ENCODE data around the gene SERPING1. TPM values are rescaled to one million over a fixed set of nuclear protein-coding genes. Genes with fewer than 3 reads are reported as not detected.
A peak's percentile ranks its signal among the peaks of the same experiment; 100 is the strongest.

The SERPING1 gene
- total RNA-seq, 1 experiment from 2014 or later = not detected

DNA sequence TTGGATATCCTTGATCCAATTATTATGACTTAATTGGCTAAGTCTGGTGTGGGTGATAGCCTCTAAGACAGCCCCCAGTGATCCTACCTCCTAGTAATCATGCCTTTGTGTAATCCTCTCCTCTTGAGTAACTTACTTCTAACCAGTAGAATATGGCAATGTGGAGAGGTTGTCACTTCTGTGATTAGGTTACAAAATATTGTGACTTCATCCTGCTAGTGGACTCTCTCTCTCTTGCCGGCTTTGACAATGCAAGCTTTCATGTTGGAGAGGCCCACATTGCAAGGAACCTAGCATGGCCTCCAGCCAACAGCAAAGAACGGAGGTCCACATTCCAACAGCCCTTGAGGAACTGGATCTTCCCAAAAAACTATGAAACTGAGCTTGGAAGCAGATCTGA is 32.7 kb downstream of the SERPING1 start:
- DNase-seq (ENCODE audit: low read depth) = no peak
- in situ Hi-C loops (cut with HindIII; ENCODE audit: low pct_unique_long_range_greater_than_20kb, low sequenced_read_pairs) = no loop called here

- in situ Hi-C loops (cut with HindIII; ENCODE audit: low pct_unique_long_range_greater_than_20kb, low sequenced_read_pairs) = no loop called here
- DNase-seq (ENCODE audit: low read depth) = no peak
These were observed 34.6 kb downstream of the SERPING1 start for GRCh38 chr11:57632116-57632515.

GRCh38 chr11:57633394-57634070 is 36.0 kb downstream of the SERPING1 start:
- in situ Hi-C loops (cut with HindIII; ENCODE audit: low pct_unique_long_range_greater_than_20kb, low sequenced_read_pairs) = no loop called here
- DNase-seq (ENCODE audit: low read depth) = no peak

DNA sequence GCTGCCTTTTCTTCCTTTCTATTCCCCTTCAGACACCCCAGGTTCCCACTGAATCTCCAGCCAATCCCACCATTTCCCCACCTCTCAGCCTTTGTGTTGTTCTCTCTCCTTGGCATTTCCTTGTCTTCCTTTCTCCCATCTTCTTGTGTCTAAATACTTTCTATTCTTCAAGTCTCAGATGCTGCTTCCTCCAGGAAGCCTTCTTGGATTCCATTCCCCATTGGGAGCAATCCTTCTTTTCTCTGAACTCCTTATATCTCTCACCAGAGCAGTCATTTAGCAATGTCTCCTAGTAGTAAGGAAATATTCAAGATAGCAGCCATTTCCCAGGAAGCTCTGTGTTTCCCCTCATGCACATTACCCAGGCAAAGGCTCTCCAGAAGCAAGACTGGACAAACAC is 36.8 kb downstream of the SERPING1 start:
- no peak for DNase-seq (ENCODE audit: low read depth)
- in situ Hi-C loops (cut with HindIII; ENCODE audit: low pct_unique_long_range_greater_than_20kb, low sequenced_read_pairs) = no loop called here

DNA sequence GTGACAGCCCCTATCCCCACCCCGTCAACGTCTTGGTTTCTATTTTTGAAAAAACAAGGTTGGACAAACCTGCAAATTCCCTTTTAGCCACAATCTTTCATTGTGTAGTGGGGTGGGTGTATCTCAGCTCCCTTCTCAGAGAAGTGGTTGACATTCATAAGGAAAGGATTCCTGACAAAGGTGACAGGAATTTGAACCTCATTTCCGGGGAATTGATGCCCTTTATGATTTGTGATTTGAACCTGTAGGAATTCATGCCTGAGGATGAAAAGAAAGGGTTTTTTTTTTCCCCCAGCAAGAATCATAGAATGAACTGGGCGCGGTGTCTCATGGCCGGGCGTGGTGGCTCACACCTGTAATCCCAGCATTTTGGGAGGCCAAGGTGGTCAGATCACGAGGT is 37.8 kb downstream of the SERPING1 start:
- in situ Hi-C loops (cut with HindIII; ENCODE audit: low pct_unique_long_range_greater_than_20kb, low sequenced_read_pairs) = no loop called here
- DNase-seq (ENCODE audit: low read depth) = no peak

DNA sequence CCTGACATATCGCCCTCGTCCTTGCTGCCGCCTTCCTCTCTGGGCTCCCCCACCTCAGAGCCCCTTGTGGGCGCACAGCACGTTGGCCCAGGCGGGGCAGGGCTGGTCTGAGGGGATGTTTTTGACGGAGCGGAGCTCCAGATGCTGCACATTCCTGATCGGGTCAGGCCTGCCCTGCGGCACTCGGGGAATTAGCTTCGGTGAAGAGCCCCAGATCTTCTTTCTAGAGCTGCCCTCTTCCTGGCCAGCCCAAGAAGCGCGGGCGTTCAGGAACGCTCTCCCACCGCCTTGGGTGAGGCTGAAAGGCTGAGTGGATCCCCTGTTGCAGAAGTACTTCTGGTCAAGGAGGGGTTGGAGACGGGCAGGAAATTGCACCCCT is 40.1 kb downstream of the SERPING1 start:
- no peak for DNase-seq (ENCODE audit: low read depth)
- in situ Hi-C loops (cut with HindIII; ENCODE audit: low pct_unique_long_range_greater_than_20kb, low sequenced_read_pairs) = no loop called here

- in situ Hi-C loops (cut with HindIII; ENCODE audit: low pct_unique_long_range_greater_than_20kb, low sequenced_read_pairs) = no loop called here
- peak; percentile 52 for DNase-seq (ENCODE audit: low read depth)
These were observed 40.7 kb downstream of the SERPING1 start for GRCh38 chr11:57638005-57638781.

DNA sequence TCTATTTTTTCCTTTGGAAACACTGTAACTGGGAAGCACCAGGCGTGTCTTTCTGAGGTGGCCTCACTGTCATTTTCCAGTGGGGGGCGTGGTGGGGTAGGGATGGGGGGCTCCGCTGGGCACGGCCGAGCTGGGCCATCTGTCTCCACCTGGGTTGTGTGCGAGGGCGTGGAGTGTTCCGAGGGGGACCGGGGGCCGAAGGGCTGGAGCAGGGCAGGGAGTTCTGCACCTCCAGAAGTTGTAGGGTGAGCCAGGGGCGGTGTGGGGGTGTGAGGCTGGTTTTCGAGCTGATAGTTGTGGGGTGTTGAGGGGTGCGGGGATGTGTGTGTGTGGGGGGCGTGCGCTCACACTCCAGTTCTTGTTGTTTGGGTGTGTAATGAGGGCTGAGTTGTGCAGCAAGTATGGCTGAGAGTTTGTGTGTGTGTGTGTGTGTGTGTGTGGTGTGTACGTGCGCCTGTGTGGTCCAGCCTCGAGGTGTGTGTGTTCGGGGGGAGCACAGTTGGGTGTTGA is 41.4 kb downstream of the SERPING1 start:
- in situ Hi-C loops (cut with HindIII; ENCODE audit: low pct_unique_long_range_greater_than_20kb, low sequenced_read_pairs) = no loop called here
- no peak for DNase-seq (ENCODE audit: low read depth)

DNA sequence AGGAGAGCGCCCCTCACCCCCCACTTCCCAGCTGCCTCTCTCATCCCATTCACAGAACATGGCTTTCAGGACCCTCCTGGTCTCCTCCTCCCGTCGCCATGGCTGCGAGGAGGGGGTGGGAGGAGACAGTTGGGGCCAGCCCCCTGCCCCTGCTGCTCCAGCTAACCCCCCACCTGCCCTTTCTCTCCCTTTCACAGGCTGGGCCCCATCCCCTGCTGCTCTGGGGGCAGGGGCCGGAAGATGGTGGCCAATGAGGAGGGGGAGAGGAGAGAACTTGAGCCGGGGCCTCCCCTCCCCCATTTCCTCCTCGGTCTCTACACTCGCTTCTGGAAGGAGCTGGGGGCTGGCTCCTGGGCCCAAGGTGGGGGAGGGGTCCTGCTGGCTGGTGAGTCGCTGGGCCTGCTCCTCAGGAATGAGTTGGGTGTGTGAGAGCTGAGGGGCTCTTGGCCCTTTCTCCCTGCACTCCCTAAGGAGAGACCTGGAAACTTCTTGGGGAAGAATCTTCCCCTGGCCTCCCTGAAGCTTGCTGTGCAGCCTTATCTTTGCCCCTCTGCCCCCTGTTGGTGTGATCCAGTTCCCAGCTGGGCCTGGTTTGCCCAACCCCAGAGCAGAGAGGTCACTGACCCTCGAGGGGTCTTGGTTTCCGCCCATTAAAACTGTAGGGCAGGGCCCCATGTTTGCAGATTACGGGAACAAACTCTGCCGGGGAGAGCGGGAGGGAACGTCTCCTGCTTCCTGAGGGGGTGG is 42.0 kb downstream of the SERPING1 start:
- DNase-seq (ENCODE audit: low read depth) = no peak
- in situ Hi-C loops (cut with HindIII; ENCODE audit: low pct_unique_long_range_greater_than_20kb, low sequenced_read_pairs) = no loop called here

GRCh38 chr11:57640068-57640800 is 42.7 kb downstream of the SERPING1 start:
- DNase-seq (ENCODE audit: low read depth) = no peak
- in situ Hi-C loops (cut with HindIII; ENCODE audit: low pct_unique_long_range_greater_than_20kb, low sequenced_read_pairs) = no loop called here

GRCh38 chr11:57641011-57641807 is 43.7 kb downstream of the SERPING1 start:
- DNase-seq (ENCODE audit: low read depth) = peak; percentile 35
- in situ Hi-C loops (cut with HindIII; ENCODE audit: low pct_unique_long_range_greater_than_20kb, low sequenced_read_pairs) = no loop called here

DNA sequence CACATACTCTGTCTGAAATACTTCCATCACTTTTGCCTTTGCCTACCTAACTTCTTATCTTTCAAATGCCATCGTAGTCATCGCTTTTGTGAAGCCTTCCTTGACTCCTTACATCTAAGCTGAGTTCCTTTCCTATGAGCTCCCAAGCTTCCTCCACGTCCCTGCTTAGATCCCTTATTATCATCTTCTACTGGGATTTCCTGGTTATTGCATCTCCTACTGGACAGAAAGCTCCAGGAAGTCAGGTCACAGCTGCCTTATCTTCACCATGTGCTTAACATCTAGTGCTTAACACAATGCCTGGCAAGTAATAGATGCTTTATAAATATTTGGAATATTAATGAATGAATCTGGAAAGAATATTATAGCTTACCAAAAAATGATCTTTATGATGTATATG is 46.3 kb downstream of the SERPING1 start:
- in situ Hi-C loops (cut with HindIII; ENCODE audit: low pct_unique_long_range_greater_than_20kb, low sequenced_read_pairs) = no loop called here
- no peak for DNase-seq (ENCODE audit: low read depth)

DNA sequence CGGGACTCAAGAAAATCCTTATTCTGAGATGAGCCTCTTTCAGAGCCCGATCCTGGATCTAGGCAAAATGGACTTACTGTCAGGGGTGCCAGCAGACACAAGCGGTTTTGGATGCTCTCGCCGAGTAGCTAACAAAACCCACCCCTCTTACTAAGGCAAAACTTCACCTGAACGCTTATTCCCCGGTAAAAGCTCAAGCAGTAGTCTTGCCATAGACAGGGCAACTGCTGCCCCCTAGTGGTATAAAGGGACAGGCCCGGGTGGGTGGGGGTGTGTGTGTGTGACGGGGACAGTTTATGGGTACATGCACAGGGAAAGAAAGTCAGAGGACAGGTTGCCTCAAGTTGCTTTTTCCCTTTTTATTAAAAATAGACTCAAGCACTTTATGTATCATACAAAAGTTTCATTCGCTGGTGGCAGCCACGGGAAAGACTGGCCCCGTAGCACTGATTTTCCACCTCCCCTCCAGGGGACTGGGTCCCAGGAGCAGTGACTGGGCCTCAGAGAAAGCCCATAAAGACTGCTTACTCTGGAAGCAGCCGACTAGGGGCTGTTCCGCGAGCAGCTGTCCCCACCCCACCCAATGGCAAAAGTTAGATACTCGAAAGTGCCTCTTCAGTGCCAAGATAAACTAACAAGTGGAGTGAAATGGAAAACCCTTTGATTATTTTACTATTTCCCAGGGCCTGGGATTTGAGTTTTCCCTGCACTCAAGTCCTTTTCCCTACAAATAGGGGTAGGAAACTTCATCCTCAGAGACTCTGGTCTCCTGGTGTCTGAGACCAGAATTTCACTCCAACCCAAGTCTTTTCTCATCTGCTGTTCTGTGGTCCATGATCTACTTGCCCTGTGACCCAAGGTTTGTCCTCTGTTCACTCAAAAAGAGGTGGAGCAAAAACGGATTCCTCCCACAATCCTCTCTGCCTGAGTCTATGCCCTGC is 47.5 kb downstream of the SERPING1 start:
- in situ Hi-C loops (cut with HindIII; ENCODE audit: low pct_unique_long_range_greater_than_20kb, low sequenced_read_pairs) = no loop called here
- peak; percentile 38 for DNase-seq (ENCODE audit: low read depth)

- in situ Hi-C loops (cut with HindIII; ENCODE audit: low pct_unique_long_range_greater_than_20kb, low sequenced_read_pairs) = no loop called here
- no peak for DNase-seq (ENCODE audit: low read depth)
These were observed 48.2 kb downstream of the SERPING1 start for GRCh38 chr11:57645689-57646085.

- in situ Hi-C loops (cut with HindIII; ENCODE audit: low pct_unique_long_range_greater_than_20kb, low sequenced_read_pairs) = no loop called here
- no peak for DNase-seq (ENCODE audit: low read depth)
These were observed 48.8 kb downstream of the SERPING1 start for GRCh38 chr11:57646194-57646798.

DNA sequence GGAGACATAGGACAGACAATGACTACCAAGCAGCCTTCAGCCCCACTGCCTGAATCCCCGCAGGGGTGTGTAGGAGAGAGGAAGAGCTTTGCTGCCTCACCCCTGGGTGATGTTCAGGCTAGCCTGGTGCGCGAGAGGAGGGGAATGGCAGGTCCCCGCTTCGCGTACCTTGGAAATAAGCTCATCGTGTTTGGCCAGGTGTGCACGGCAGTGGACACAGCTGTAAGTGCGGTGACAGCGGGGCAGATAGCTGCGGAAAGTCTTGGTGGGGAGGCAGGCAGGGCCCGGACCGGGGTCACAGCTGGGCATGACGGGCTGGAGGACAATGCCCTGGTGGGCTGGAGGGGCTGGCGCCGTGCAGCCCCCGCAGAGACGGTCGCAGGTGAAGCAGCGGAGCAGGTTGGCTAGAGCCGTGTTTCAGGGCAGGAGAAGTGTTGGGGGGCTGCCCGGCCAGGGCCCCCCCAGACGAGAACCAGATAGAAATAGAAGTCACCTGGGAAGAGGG is 49.4 kb downstream of the SERPING1 start:
- DNase-seq (ENCODE audit: low read depth) = no peak
- in situ Hi-C loops (cut with HindIII; ENCODE audit: low pct_unique_long_range_greater_than_20kb, low sequenced_read_pairs) = no loop called here
